ENCODE results near the gene ARMC5.
"Not testable (repeated sequence)": the region's sequence is repeated elsewhere in the genome, so short reads cannot be mapped to it uniquely, and the experiment has no call there.

Gene ARMC5

DNA sequence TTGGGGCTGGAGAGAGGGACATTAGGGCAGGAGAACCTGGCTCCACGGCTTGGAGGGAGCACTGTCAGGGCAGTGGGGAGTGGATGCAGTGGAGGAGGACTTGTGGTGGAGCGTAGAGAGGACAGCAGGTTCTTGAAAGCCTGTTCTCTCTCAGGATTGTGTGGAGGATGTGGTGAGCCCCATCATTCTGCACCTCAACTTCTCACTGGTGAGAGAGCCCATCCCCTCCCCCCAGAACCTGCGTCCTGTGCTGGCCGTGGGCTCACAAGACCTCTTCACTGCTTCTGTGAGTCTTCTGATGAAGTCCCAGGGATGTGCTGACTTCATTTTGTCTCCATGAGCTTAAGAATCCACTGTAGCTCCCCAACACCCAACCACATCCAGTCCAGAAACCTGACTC, 44.6 kb upstream of the ARMC5 start:
- H3F3A ChIP-seq (ENCODE audit: control insufficient read depth, insufficient read depth), result no peaks in the 10 kb centered on the region
- H3K9me3 ChIP-seq (ENCODE audit: control insufficient read depth, insufficient read depth, low read length), result no peaks in the 10 kb centered on the region
- H3K79me2 ChIP-seq (ENCODE audit: control insufficient read depth, low read length), result no peaks in the 10 kb centered on the region
- no peaks in the 10 kb centered on the region for H3K9me2 ChIP-seq (replicated peaks; ENCODE audit: control insufficient read depth, low read length)
- H3K4me3 ChIP-seq (ENCODE audit: low read length), result no peak overlapping the region
- no peak overlapping the region for H3K4me2 ChIP-seq (ENCODE audit: low read length)
- H3K36me3 ChIP-seq (ENCODE audit: control insufficient read depth, low read length), result no peaks in the 10 kb centered on the region
- TF ChIP-seq, protein P1, sequence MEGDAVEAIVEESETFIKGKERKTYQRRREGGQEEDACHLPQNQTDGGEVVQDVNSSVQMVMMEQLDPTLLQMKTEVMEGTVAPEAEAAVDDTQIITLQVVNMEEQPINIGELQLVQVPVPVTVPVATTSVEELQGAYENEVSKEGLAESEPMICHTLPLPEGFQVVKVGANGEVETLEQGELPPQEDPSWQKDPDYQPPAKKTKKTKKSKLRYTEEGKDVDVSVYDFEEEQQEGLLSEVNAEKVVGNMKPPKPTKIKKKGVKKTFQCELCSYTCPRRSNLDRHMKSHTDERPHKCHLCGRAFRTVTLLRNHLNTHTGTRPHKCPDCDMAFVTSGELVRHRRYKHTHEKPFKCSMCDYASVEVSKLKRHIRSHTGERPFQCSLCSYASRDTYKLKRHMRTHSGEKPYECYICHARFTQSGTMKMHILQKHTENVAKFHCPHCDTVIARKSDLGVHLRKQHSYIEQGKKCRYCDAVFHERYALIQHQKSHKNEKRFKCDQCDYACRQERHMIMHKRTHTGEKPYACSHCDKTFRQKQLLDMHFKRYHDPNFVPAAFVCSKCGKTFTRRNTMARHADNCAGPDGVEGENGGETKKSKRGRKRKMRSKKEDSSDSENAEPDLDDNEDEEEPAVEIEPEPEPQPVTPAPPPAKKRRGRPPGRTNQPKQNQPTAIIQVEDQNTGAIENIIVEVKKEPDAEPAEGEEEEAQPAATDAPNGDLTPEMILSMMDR (IDR thresholded peaks at IDR 0.05; ENCODE audit: low read depth, low read length, poor library complexity, severe bottlenecking), result no peak
- TF ChIP-seq EZH2phosphoT487 (IDR thresholded peaks at IDR 0.05; ENCODE audit: borderline replicate concordance, low read length), result no peak
- H3K4me1 ChIP-seq (ENCODE audit: control insufficient read depth, low read length), result no peaks in the 10 kb centered on the region; the same call in 1 of the 2 replicates
- H4K20me1 ChIP-seq (ENCODE audit: control insufficient read depth, insufficient read depth, low read depth, low read length), result no peaks in the 10 kb centered on the region
- no peaks in the 10 kb centered on the region for H3K27me3 ChIP-seq (ENCODE audit: control insufficient read depth, low read length)
- H3K27ac ChIP-seq (ENCODE audit: low read depth, low read length), result no peak overlapping the region

DNA sequence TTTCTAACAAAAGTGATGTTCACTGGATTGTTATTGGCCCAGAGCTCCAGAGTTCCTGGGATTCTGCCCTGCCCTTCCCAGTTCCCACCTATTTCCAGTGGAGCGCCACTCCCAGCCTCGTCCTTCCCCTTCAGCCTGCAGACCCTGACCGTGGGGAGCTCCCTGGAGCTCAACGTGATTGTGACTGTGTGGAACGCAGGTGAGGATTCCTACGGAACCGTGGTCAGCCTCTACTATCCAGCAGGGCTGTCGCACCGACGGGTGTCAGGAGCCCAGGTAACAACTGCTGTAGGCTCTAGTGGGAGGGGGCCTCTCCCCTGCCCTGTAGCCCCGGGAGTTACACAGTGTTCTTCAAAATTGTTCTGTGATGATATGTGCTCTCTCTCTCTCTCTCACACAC, 42.9 kb upstream of the ARMC5 start:
- Histone ChIP-seq H4K20me1 (ENCODE audit: control insufficient read depth, insufficient read depth, low read depth, low read length) (no peaks in the 10 kb centered on the region), H3F3A (ENCODE audit: control insufficient read depth, insufficient read depth) (no peaks in the 10 kb centered on the region), H3K4me3 (ENCODE audit: low read length) (no peak overlapping the region), H3K4me2 (ENCODE audit: low read length) (no peak overlapping the region), H3K4me1 (ENCODE audit: control insufficient read depth, low read length) (no peaks in the 10 kb centered on the region; the same call in 1 of the 2 replicates), H3K79me2 (ENCODE audit: control insufficient read depth, low read length) (no peaks in the 10 kb centered on the region), H3K9me3 (ENCODE audit: control insufficient read depth, insufficient read depth, low read length) (no peaks in the 10 kb centered on the region), H3K9me2 (replicated peaks; ENCODE audit: control insufficient read depth, low read length) (no peaks in the 10 kb centered on the region), H3K27me3 (ENCODE audit: control insufficient read depth, low read length) (no peaks in the 10 kb centered on the region), H3K36me3 (ENCODE audit: control insufficient read depth, low read length) (no peaks in the 10 kb centered on the region), H3K27ac (ENCODE audit: low read depth, low read length) (no peak overlapping the region)
- no peak for TF ChIP-seq EZH2phosphoT487 (IDR thresholded peaks at IDR 0.05; ENCODE audit: borderline replicate concordance, low read length)
- TF ChIP-seq, protein P1 (IDR thresholded peaks at IDR 0.05; ENCODE audit: low read depth, low read length, poor library complexity, severe bottlenecking), result no peak

DNA sequence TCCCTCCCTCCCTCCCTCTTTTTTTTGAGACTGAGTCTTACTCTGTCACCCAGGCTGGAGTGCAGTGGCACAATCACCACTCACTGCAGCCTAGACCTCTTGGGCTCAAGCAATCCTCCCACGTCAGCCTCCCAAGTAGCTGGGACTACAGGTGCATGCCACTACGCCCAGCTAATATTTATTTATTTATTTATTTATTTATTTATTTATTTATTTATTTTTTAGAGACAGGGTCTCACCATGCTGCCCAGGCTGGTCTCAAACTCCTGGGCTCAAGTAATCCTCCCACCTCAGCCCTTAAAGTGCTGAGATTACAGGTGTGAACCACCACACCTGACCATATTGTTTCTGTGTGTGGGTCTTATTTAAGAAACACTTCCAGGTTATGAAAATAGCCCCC, 42.3 kb upstream of the ARMC5 start:
- H3K27me3 ChIP-seq (ENCODE audit: control insufficient read depth, low read length); H3K4me3 ChIP-seq (ENCODE audit: low read length); H3F3A ChIP-seq (ENCODE audit: control insufficient read depth, insufficient read depth); H3K79me2 ChIP-seq (ENCODE audit: control insufficient read depth, low read length); H3K27ac ChIP-seq (ENCODE audit: low read depth, low read length); H4K20me1 ChIP-seq (ENCODE audit: control insufficient read depth, insufficient read depth, low read depth, low read length); H3K36me3 ChIP-seq (ENCODE audit: control insufficient read depth, low read length); H3K9me2 ChIP-seq (replicated peaks; ENCODE audit: control insufficient read depth, low read length); H3K4me2 ChIP-seq (ENCODE audit: low read length); H3K9me3 ChIP-seq (ENCODE audit: control insufficient read depth, insufficient read depth, low read length); H3K4me1 ChIP-seq (ENCODE audit: control insufficient read depth, low read length): not testable (repeated sequence)

DNA sequence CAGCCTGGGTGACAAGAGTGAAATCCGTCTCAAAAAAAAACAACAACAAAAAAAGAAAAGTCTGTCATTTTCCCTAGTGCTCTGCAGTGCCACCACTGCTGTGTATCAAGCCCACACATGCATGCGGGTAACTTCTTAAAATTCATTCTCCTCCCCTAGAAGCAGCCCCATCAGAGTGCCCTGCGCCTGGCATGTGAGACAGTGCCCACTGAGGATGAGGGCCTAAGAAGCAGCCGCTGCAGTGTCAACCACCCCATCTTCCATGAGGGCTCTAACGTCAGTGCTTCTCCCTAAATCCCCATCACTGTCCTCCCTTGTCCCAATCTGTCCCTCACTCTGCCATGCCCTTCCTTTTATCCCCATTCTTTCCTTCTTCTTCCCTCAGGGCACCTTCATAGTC, 41.4 kb upstream of the ARMC5 start:
- no peaks in the 10 kb centered on the region for H4K20me1 ChIP-seq (ENCODE audit: control insufficient read depth, insufficient read depth, low read depth, low read length)
- no peaks in the 10 kb centered on the region for H3K9me3 ChIP-seq (ENCODE audit: control insufficient read depth, insufficient read depth, low read length)
- no peaks in the 10 kb centered on the region; the same call in 1 of the 2 replicates for H3K4me1 ChIP-seq (ENCODE audit: control insufficient read depth, low read length)
- no peak overlapping the region for H3K27ac ChIP-seq (ENCODE audit: low read depth, low read length)
- H3F3A ChIP-seq (ENCODE audit: control insufficient read depth, insufficient read depth), result no peaks in the 10 kb centered on the region
- no peaks in the 10 kb centered on the region for H3K27me3 ChIP-seq (ENCODE audit: control insufficient read depth, low read length)
- no peaks in the 10 kb centered on the region for H3K36me3 ChIP-seq (ENCODE audit: control insufficient read depth, low read length)
- no peak overlapping the region for H3K4me2 ChIP-seq (ENCODE audit: low read length)
- no peaks in the 10 kb centered on the region for H3K79me2 ChIP-seq (ENCODE audit: control insufficient read depth, low read length)
- H3K9me2 ChIP-seq (replicated peaks; ENCODE audit: control insufficient read depth, low read length), result no peaks in the 10 kb centered on the region
- no peak overlapping the region for H3K4me3 ChIP-seq (ENCODE audit: low read length)
- TF ChIP-seq, protein P1 (IDR thresholded peaks at IDR 0.05; ENCODE audit: low read depth, low read length, poor library complexity, severe bottlenecking), result no peak
- TF ChIP-seq EZH2phosphoT487 (IDR thresholded peaks at IDR 0.05; ENCODE audit: borderline replicate concordance, low read length), result no peak
